A172 (cell line): ENCODE data around the gene ITGA11. TPM values are rescaled to one million over a fixed set of nuclear protein-coding genes. Genes with fewer than 3 reads are reported as not detected.

Experiments
- DNase-seq: peaks from one replicate; pipeline ENCODE4 v3.0.0-alpha.2; 2015; ENCODE audit warnings: low spot score
- total RNA-seq: library from RNA; depleted of rRNA; stranded (reverse); fragments of >200 nt; shearing (Covaris generic); gene quantifications from 2 replicates; pipeline ENCODE4 v1.2.3, GENCODE V29; 2014

Gene ITGA11
- total RNA-seq, 1 experiment from 2014 or later, result 0.72 TPM

GRCh38 chr15:68375191-68375631, 56.8 kb downstream of the ITGA11 start:
- no peak for DNase-seq

DNA sequence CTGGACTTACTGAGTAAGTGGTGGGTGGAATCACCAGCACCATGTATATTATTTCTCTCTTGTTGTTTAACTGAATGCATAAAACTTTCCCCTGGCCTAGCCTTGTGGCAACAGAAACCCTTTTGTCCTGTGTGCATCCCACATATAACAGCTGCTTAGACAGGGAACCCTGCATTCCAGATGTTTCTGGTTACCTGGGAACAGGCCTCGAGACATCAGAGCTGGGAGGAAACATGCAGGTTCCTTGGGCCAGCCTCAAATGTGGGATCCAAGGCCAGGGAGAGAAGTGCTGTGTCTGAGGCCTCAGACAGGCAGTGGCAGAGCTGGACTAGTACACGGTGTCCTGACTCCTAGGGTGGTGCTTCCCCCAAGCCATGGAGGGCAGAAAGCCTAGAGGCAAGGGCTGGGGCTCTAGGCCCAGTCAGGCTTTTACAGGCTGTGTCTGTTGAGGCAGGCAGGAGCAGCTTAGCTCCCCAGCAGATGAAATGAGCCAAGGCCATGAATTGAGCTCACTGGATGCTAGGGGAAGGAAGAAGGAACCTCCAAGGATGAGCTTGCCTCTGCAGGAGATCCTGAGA, 57.7 kb downstream of the ITGA11 start:
- DNase-seq, result no peak

DNA sequence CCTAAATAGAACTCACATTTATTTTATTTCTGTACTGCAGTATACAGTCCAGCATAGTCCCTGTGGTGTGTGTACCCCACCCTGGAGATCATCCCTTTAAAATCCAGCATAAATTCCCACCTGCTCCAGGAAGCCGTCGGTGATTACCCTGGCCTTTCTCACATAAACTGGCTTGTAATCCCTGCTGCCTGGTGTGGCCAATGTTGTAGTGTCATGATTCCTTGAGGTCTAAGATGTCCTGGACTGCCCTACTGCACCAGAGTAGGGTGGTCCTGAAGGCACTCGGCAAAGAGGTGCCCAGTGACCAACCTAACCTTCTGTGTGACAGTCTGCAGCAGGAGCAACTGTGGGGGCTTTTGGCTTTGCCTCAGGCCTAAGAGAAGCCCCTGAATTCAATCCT, 58.9 kb downstream of the ITGA11 start:
- DNase-seq, result no peak

DNA sequence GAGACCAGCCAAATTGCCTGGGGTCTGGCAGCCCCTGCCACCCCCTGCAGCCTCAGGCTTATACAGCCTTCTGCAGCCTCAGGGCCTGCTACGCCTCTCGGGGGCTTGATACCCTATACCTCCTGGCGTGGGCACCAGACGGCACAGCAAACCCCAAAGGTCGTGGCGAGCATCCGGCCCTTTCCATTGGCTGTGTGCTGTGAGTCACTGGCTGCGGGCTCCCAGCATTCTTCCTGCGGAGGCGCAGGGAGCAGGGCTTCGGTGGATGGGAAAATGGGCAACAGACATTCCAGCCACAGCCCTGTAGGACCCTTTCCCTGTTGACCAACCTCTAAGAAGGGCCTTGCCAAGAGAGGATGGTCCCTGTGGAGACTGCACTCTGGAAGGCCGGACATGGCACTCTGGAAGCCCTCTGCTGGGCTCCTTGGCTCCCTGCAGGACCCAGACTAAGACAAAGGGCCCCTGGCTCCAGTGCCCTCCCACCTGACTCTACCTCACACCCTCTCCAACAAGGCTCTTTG, 59.6 kb downstream of the ITGA11 start:
- DNase-seq, result no peak

DNA sequence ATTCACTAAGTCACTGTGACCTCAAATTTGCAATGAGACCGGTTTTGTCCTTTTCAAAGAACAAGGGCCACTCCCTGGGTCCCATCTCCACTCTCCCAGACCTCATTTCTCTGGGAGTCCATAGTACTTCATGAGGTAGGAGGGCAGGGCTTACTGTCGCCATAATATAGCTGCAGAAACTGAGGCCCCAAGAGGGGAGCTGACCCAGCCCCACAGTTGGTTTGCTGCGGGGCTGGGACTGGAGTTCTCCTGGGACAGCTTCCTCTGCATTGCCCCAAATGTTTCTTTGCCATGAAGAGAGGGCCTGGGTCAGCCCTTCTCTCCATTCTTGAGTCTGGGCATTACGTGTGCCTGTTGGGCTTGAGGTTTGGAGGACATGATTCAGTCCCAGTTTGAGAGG, 60.1 kb downstream of the ITGA11 start:
- DNase-seq, result no peak

GRCh38 chr15:68371160-68371559, 60.8 kb downstream of the ITGA11 start:
- DNase-seq, result no peak

GRCh38 chr15:68370768-68371151, 61.2 kb downstream of the ITGA11 start:
- no peak for DNase-seq

DNA sequence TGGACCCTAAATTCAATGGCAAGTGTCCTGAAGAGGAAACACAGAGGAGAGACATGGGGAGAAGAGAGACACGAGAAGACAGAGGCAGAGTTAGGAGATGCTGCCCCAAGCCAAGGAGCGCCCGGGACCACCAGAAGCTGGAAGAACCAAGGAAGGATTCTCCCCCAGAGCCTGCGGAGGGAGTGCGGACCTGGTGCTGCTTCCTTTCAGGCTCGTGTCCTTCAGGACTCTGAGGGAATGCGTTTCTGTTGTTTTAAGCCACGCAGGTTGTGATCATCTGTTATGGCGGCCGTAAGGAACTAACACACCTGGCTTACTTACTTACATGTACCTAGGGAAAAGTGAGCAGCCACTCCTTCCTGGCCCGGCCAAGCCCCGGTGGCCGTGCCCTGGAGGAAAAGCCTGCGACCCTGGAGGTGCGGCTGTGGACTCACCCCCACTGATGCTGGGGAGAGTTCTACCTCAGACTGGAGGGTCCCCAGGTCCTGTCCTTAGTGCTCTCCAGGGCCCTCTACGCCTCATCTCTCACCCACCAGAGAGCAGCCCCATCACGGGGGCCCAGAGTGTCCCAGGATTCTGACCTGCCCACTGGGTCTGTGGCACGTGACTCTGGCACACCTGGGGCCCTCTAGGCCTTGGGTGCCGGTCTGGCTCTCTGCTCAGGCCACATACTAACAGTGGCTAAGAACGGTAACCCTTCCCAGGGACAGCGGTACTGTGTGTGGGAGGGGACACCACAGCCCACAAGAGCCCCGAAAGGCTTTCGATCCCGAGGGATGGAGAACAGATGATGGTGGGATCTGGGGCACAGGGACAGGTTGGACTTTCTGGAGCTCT, 61.8 kb downstream of the ITGA11 start:
- no peak for DNase-seq

DNA sequence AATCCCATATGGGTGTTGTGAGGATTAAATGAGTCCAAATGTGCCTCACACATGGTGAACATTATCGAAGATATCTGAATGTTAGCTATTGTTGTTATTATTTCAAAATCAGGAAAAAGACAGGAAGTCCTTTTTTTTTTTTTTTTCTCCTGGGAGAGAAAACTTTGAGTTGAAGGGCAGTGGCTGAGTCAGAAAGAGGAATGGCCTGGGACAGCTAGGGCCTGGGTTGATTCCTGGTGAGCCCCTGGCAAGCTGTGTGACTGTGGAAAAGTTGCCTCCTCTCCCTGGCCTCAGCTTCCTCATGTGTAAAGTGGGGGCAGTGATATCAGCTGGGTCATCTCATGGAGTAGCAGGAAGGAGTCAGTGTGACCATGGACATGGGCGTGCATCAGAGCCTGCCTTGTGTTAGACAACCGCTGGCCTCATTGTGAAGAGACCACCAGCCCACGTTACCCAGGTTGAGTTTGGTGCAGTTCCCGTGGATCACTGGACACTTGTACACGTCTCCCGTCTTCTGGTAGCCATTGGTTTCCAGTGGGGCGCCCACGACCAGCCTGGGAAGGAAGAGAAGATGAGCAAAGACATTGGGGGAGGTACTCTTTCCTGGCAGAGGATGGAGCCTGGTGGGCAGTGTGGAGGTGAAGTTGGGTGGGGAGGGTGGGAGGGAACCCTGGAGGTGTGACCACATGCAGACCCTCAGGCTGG, 63.1 kb downstream of the ITGA11 start:
- DNase-seq, result no peak

GRCh38 chr15:68367992-68368391, 64.0 kb downstream of the ITGA11 start:
- no peak for DNase-seq

- no peak for DNase-seq
These were observed 64.7 kb downstream of the ITGA11 start for GRCh38 chr15:68367226-68367625.

- no peak for DNase-seq
These were observed 65.6 kb downstream of the ITGA11 start for GRCh38 chr15:68366314-68366713.

GRCh38 chr15:68365770-68366169, 66.2 kb downstream of the ITGA11 start:
- no peak for DNase-seq

DNA sequence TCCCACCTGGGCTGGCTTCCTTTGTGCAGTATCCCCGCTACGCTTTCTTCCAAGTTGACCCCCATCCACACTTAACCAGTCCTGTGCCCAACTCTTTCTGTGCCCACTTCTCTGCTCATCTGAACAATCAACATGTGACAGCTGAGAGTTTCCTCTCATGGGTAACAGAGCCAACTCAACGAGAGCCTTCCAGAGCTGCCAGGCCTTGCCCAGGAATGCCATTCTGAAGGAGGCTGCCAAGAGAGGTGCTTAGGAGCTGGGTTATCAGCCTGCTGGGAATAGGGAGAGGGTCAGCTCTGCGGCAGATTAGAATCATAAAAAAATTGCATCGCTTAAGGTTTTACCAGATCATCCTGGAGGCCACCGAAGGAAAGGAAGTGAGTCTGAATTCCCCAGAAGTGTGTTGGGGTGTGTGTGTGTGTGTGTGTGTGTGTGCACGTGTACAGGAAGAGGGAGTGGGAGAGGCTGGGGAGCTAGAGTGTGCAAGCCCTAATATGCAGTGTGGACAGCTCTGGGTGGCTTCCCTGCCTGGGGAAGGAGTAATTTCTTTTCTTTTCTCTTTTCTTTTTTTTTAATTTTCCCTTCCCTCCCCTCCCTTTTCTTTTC, 66.7 kb downstream of the ITGA11 start:
- no peak for DNase-seq

GRCh38 chr15:68364660-68365035, 67.3 kb downstream of the ITGA11 start:
- DNase-seq, result no peak

DNA sequence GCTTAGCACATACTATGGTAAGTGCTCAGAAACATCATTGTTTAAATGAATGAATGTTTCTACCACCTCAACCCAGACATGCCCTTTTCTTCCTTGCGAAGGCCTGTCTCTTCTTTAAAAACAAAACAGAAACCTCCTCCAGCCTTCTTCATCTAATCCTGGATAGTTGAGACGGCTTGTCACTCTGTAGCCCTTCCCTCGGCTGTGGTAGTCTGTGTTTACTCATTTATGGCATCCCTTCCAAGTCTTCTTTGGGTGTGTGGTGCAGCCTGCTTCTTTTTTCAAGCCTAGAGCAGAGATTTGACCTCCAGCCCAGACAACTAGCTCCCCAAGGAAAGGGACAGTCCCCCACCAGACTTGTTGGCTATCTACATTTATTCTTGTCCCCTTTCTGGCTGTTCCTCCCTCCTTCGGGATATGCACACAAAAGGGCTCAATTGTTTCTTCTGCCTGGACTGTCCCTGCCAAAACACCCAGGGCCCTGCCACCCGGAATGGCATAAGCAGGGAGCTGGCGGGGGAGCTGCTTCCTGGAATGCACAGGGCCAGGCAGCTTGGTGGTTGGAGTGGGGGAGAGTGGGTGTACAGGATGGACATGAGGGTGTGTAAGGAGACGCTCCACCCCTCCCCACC, 67.8 kb downstream of the ITGA11 start:
- no peak for DNase-seq

GRCh38 chr15:68363353-68363752, 68.6 kb downstream of the ITGA11 start:
- DNase-seq, result peak; percentile 69

- no peak for DNase-seq
These were observed 69.3 kb downstream of the ITGA11 start for GRCh38 chr15:68362537-68363126.

DNA sequence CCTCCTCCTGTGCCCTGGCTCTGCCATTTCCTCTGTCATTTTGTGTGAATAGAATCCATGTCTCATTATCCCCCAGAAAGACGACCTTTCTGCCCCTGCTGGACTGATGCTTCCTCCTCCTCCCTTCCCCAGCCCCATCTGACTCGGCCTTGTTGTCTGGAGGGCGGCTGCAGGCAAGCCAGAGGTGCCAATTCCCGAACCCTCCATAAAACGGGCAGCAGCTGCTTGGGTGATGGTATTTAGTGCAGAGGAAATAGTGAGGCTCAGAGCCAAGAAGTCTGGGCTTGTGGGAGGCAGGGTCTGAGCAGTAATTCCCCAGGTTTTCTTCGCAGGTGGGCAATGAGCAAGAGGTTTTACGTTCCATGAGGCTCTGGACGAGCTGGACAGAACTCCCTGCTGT, 71.2 kb downstream of the ITGA11 start:
- DNase-seq, result no peak

DNA sequence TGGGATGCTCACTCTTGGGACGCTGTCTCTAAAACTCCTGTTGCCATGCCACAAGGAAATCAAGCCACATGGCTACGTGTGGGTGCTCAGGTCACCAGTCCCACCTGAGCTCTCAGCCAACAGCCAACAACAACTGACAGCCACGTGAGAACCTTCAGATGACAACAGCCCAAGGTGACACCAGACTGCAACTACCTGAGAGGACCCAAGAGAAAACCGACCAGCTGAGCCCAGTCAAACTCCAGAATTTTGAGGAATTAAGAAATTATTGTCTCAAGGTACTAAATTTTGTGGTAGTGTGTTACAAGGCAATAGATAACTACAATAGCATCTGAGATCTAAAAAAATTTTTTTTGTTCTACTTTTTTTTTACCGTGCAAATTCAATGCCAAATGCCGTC, 75.2 kb downstream of the ITGA11 start:
- DNase-seq, result no peak

GRCh38 chr15:68354923-68355322, 77.0 kb downstream of the ITGA11 start:
- DNase-seq, result peak; percentile 96
